H9 (cell line): Measurements from ENCODE around the gene DEPP1. TPM values are rescaled to one million over a fixed set of nuclear protein-coding genes. Genes with fewer than 3 reads are reported as not detected.

Experiments
- DNase-seq: peaks from one replicate; pipeline ENCODE4 v3.0.0-alpha.2; 2017
- H2AFZ ChIP-seq: one replicate; pipeline ENCODE4 v1.6.1; 2013; ENCODE audit warnings: mild to moderate bottlenecking, low read length, control low read depth, moderate library complexity
- H2AK5ac ChIP-seq: 2 replicates; pipeline ENCODE4 v1.6.1; 2013; ENCODE audit warnings: low read length, control low read depth, mixed read lengths; ENCODE audit not compliant: insufficient read length
- H2BK120ac ChIP-seq: one replicate; pipeline ENCODE4 v1.6.1; 2013; ENCODE audit warnings: low read depth, mild to moderate bottlenecking, low read length, control low read depth, inconsistent platforms; ENCODE audit not compliant: poor library complexity, severe bottlenecking
- H2BK12ac ChIP-seq: 2 replicates; pipeline ENCODE4 v1.6.1; 2013; ENCODE audit warnings: low read length, control low read depth, mixed read lengths, low read depth; ENCODE audit not compliant: insufficient read length
- H2BK15ac ChIP-seq: 2 replicates; pipeline ENCODE4 v1.6.1; 2013; ENCODE audit warnings: low read depth, low read length, control low read depth
- H2BK20ac ChIP-seq: one replicate; pipeline ENCODE4 v1.6.1; 2013; ENCODE audit warnings: low read depth, mild to moderate bottlenecking, low read length, control low read depth, inconsistent platforms; ENCODE audit not compliant: poor library complexity, severe bottlenecking
- H2BK5ac ChIP-seq: 2 replicates; pipeline ENCODE4 v1.6.1; 2013; ENCODE audit warnings: low read length, control low read depth, mixed read lengths; ENCODE audit not compliant: insufficient read length
- H3K14ac ChIP-seq: 2 replicates; pipeline ENCODE4 v1.6.1; 2013; ENCODE audit warnings: low read length, control low read depth; ENCODE audit not compliant: insufficient read depth
- H3K18ac ChIP-seq: 2 replicates; pipeline ENCODE4 v1.6.1; 2013; ENCODE audit warnings: low read depth, mild to moderate bottlenecking, mixed read lengths, low read length, control low read depth; ENCODE audit not compliant: insufficient read length
- H3K23ac ChIP-seq: 2 replicates; pipeline ENCODE4 v1.6.1; 2013; ENCODE audit warnings: low read length, control low read depth, mixed read lengths, low read depth; ENCODE audit not compliant: insufficient read length
- H3K23me2 ChIP-seq: 2 replicates; pipeline ENCODE4 v1.6.1; 2013; ENCODE audit warnings: low read depth, mild to moderate bottlenecking, mixed read lengths, low read length, control low read depth; ENCODE audit not compliant: insufficient read length, poor library complexity, severe bottlenecking
- H3K27ac ChIP-seq: 2 replicates; pipeline ENCODE4 v1.5.1; 2013; ENCODE audit warnings: low read length, control low read depth, mixed read lengths, low read depth; ENCODE audit not compliant: insufficient read length
- H3K27me3 ChIP-seq: 2 replicates; pipeline ENCODE4 v1.6.1; 2013; ENCODE audit warnings: low read length, control low read depth, inconsistent platforms; ENCODE audit not compliant: insufficient read depth
- H3K4ac ChIP-seq: 2 replicates; pipeline ENCODE4 v1.6.1; 2013; ENCODE audit warnings: low read depth, mild to moderate bottlenecking, control low read depth, inconsistent platforms, low read length, moderate library complexity
- H3K4me1 ChIP-seq: 2 replicates; pipeline ENCODE4 v1.6.1; 2013; ENCODE audit warnings: low read length, control low read depth, inconsistent platforms; ENCODE audit not compliant: insufficient read depth
- H3K4me2 ChIP-seq: 2 replicates; pipeline ENCODE4 v1.6.1; 2013; ENCODE audit warnings: low read length, control low read depth, mixed read lengths; ENCODE audit not compliant: insufficient read length, insufficient read depth
- H3K56ac ChIP-seq: 2 replicates; pipeline ENCODE4 v1.6.1; 2013; ENCODE audit warnings: low read depth, mild to moderate bottlenecking, mixed read lengths, low read length, control low read depth; ENCODE audit not compliant: insufficient read length
- H3K79me1 ChIP-seq: 2 replicates; pipeline ENCODE4 v1.6.1; 2013; ENCODE audit warnings: low read depth, mild to moderate bottlenecking, moderate library complexity, low read length, control low read depth, inconsistent platforms; ENCODE audit not compliant: insufficient read depth, poor library complexity, severe bottlenecking
- H3K79me2 ChIP-seq: 2 replicates; pipeline ENCODE4 v1.6.1; 2013; ENCODE audit warnings: low read length, control low read depth, inconsistent platforms; ENCODE audit not compliant: insufficient read depth
- H3K9ac ChIP-seq: 2 replicates; pipeline ENCODE4 v1.6.1; 2013; ENCODE audit warnings: low read length, control low read depth, mixed read lengths; ENCODE audit not compliant: insufficient read length; ENCODE audit errors: extremely low read depth
- H3K9me3 ChIP-seq: one replicate; pipeline ENCODE4 v1.6.1; 2013; ENCODE audit warnings: low read depth, low read length, inconsistent platforms; ENCODE audit not compliant: control insufficient read depth
- H3T11ph ChIP-seq: one replicate; pipeline ENCODE4 v1.6.1; 2013; ENCODE audit warnings: mild to moderate bottlenecking, low read length, control low read depth, inconsistent platforms
- H4K20me1 ChIP-seq: one replicate; pipeline ENCODE4 v1.6.1; 2013; ENCODE audit not compliant: control insufficient read depth, insufficient read length, insufficient read depth
- H4K5ac ChIP-seq: 2 replicates; pipeline ENCODE4 v1.6.1; 2013; ENCODE audit warnings: low read depth, mild to moderate bottlenecking, mixed read lengths, low read length, control low read depth; ENCODE audit not compliant: insufficient read length
- H4K8ac ChIP-seq: replicated peaks from 2 replicates; pipeline ENCODE4 v1.6.1; 2013; ENCODE audit warnings: low read length, control low read depth, mixed read lengths, low read depth; ENCODE audit not compliant: insufficient read length
- H4K91ac ChIP-seq: 2 replicates; pipeline ENCODE4 v1.6.1; 2013; ENCODE audit warnings: low read depth, mild to moderate bottlenecking, moderate library complexity, mixed read lengths, low read length, control low read depth; ENCODE audit not compliant: insufficient read length
- H3K27ac Mint-ChIP-seq, 3 experiments: 2 replicates in 2 of 3; 3 replicates in 1 of 3; pipeline ENCODE4 v1.8.0; 2020 to 2021; ENCODE audit warnings: mixed read lengths in 3 of 3, mild to moderate bottlenecking in 1 of 3, moderate library complexity in 1 of 3
- H3K27me3 Mint-ChIP-seq: 2 replicates; pipeline ENCODE4 v1.8.0; 2021; ENCODE audit warnings: low read depth, mild to moderate bottlenecking, moderate library complexity, mixed read lengths
- H3K36me3 Mint-ChIP-seq, 3 experiments: 2 replicates in 2 of 3; 3 replicates in 1 of 3; pipeline ENCODE4 v1.8.0; 2020 to 2021; ENCODE audit warnings: low read depth in 3 of 3, mixed read lengths in 3 of 3; ENCODE audit not compliant: insufficient read depth in 1 of 3
- H3K4me1 Mint-ChIP-seq, 2 experiments: 2 replicates each; pipeline ENCODE4 v1.8.0; 2020; ENCODE audit warnings: mixed read lengths in 2 of 2
- H3K4me3 Mint-ChIP-seq, 2 experiments: 2 replicates in 1 of 2; 3 replicates in 1 of 2; pipeline ENCODE4 v1.8.0; 2020 to 2021; ENCODE audit warnings: mild to moderate bottlenecking in 2 of 2, mixed read lengths in 2 of 2, moderate library complexity in 1 of 2
- H3K9me3 Mint-ChIP-seq, 2 experiments: 2 replicates in 1 of 2; 3 replicates in 1 of 2; pipeline ENCODE4 v1.8.0; 2020; ENCODE audit warnings: mild to moderate bottlenecking in 2 of 2, mixed read lengths in 2 of 2, moderate library complexity in 1 of 2
- WGBS: extraction: QIAGEN DNeasy Blood & Tissue Kit; methylation state at CpG from one replicate; pipeline ENCODE4 v1.1.7; 2013; ENCODE audit warnings: missing lambda C conversion rate, low lambda C conversion rate, mixed read lengths; ENCODE audit not compliant: insufficient read length; ENCODE audit errors: extremely low coverage; 5-methylcytosine and 5-hydroxymethylcytosine counted together
- total RNA-seq: library from RNA; stranded (reverse); gene quantifications from 2 replicates; pipeline ENCODE4 v1.2.1, GENCODE V29; 2021
- TF ChIP-seq, protein P1 (sequence below): fragments of 200-600 bp; sonication (generic); conservative IDR thresholded peaks from 3 replicates; pipeline ENCODE4 v1.8.0; 2021; ENCODE audit warnings: antibody characterized with exemption, mild to moderate bottlenecking

DEPP1 gene
- total RNA-seq, 1 experiment from 2014 or later = 2.4 TPM

DNA sequence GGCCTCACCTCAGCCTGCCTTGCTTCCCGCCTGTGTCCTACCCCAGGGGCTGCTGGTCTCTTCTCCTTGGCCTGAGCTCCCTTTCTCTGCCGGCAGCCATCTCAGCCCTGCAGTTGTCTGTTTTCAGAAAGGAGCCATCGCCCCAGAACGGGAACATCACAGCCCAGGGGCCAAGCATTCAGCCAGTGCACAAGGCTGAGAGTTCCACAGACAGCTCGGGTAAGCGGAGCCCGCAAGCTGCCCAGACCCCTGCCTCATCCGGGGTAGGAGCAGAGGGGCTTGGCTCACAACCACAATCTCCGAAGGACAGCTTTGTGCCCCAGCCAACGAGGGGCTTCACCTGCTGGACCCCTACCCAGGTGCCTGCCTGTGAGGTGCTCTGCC, 5.3 kb upstream of the DEPP1 start:
- TF ChIP-seq, protein P1, sequence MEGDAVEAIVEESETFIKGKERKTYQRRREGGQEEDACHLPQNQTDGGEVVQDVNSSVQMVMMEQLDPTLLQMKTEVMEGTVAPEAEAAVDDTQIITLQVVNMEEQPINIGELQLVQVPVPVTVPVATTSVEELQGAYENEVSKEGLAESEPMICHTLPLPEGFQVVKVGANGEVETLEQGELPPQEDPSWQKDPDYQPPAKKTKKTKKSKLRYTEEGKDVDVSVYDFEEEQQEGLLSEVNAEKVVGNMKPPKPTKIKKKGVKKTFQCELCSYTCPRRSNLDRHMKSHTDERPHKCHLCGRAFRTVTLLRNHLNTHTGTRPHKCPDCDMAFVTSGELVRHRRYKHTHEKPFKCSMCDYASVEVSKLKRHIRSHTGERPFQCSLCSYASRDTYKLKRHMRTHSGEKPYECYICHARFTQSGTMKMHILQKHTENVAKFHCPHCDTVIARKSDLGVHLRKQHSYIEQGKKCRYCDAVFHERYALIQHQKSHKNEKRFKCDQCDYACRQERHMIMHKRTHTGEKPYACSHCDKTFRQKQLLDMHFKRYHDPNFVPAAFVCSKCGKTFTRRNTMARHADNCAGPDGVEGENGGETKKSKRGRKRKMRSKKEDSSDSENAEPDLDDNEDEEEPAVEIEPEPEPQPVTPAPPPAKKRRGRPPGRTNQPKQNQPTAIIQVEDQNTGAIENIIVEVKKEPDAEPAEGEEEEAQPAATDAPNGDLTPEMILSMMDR = no peak
- no CpG with 5 or more reads among the region's 10 CpGs for WGBS
- H3K23me2 ChIP-seq = no peaks in the 10 kb centered on the region
- Mint-ChIP-seq H3K27me3 (peaks cover 7% of the 10 kb centered on the region), H3K9me3 (no peaks in the 10 kb centered on the region), H3K27ac (peak overlapping the region in 1 of 3 experiments; percentile 92; a peak in 1 of 7 replicates), H3K4me3 (no peak overlapping the region), H3K36me3 (peaks cover 4 to 9% (median 8%) of the 10 kb centered on the region in 3 experiments; a peak in 5 of 7 replicates), H3K4me1 (peaks cover 63 to 67% of the 10 kb centered on the region in 2 experiments)
- no peak overlapping the region for H3K18ac ChIP-seq
- H3K4me1 ChIP-seq = peaks cover 10% of the 10 kb centered on the region; the same call in 1 of the 2 replicates
- H3K9me3 ChIP-seq = no peaks in the 10 kb centered on the region
- H3K27me3 ChIP-seq = no peaks in the 10 kb centered on the region
- no peaks in the 10 kb centered on the region for H3K79me2 ChIP-seq
- no peak overlapping the region for H3K4me2 ChIP-seq
- no peak overlapping the region for H2BK120ac ChIP-seq
- no peak overlapping the region for H2AFZ ChIP-seq
- H3T11ph ChIP-seq = no peak overlapping the region
- H2AK5ac ChIP-seq = no peak overlapping the region
- no peak overlapping the region for H2BK15ac ChIP-seq
- H3K23ac ChIP-seq = no peak overlapping the region
- no peak overlapping the region for H3K9ac ChIP-seq
- H2BK12ac ChIP-seq = no peak overlapping the region
- no peak overlapping the region for H4K8ac ChIP-seq
- H4K20me1 ChIP-seq = no peaks in the 10 kb centered on the region
- H3K4ac ChIP-seq = no peak overlapping the region
- no peak overlapping the region for H3K27ac ChIP-seq
- no peak overlapping the region for H3K56ac ChIP-seq
- H2BK5ac ChIP-seq = no peak overlapping the region
- no peaks in the 10 kb centered on the region for H3K79me1 ChIP-seq
- H4K91ac ChIP-seq = no peak overlapping the region
- no peak for DNase-seq
- no peak overlapping the region for H4K5ac ChIP-seq
- no peak overlapping the region for H2BK20ac ChIP-seq
- no peak overlapping the region for H3K14ac ChIP-seq
